ENCODE measurements around the gene ZBTB42.

ZBTB42 gene

DNA sequence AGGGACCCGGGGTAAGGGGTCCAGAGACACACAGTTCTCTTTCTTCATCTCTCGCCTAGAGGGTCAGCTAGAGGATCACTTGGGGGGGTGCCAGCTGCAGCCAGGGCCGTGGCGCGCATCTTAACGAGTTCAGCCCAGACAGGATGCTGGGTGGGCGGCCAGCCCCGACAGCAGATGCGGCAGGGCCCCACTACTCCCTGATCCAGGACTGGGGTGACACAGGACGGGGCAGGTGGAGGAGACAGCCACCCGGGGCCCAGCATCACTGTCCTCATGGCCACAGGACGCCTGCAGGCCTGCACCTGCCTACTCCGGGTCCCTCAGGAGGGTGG, 18.1 kb upstream of the ZBTB42 start:
- DNase-seq (ENCODE audit: low read depth) = no peak

DNA sequence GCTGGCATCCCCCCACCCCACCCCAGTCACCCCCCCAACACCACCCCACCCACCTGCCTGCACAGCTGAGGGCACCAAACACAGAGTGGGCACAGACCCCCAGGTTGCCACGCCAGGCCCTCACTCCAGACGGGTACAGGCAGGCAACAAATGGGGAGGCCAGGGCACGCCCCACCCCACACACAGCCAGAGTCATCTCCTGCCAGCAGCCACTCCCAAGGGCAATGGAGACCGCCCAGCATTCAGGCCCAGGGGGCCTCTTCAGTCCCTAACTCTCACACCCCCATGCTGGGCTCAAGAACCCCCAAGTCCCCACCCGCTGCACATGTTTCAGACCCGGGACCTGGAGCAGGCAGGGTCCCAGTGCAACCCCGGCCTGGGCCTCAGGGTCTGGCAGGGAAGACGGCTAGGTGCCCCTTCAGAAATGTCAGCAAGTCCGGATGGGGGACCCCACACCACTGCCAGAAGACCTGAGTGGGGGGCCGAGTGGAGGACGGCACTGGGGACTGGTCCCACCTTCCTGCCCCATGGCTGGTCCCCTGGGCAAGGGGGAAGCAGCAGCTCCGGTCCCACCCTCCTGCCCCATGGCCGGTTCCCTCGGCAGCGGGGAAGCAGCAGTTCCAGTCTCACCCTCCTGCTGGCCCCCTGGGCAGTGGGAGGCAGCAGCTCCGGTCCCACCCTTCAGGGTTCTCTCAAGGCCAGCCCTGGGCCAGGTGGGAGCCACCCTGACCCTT, 17.2 kb upstream of the ZBTB42 start:
- no peak for DNase-seq (ENCODE audit: low read depth)

DNA sequence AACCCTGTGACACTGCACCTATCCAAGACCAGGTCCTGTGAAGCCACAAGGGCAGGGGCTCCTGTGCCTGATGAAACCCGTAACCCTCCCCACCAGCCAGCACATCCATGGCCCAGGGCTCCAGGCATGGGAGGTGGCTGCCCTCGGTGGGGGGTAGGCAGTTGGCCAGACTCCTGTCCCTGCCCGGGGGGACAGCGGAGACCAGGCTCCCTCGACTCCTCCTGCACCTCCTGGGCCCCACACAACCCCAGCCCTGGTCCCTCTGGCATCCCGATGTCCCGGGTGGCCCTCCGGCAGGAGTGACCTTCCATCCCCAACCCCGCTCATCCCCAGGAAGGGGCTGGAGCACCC, 16.7 kb upstream of the ZBTB42 start:
- DNase-seq (ENCODE audit: low read depth) = no peak

- DNase-seq (ENCODE audit: low read depth) = no peak
Observed at GRCh38 chr14:104784846-104785707, 15.8 kb upstream of the ZBTB42 start.

DNA sequence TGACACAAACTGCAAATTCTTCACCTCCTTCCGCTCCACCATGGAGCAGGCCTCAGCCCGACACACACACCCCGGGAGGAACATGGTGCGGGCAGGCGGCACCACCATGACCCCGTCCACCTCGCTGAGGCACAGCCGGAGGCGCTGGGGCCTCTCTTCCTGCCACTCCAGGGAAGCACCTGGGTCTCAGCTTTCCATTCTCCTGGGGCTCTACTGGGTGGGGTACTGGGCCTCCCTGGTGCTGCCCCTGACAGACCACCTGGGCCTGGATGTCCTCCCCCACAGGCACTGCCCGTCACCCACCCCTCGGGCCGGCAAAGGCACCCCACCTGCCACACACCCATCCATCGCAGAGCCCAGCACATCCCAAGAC, 15.2 kb upstream of the ZBTB42 start:
- no peak for DNase-seq (ENCODE audit: low read depth)

DNA sequence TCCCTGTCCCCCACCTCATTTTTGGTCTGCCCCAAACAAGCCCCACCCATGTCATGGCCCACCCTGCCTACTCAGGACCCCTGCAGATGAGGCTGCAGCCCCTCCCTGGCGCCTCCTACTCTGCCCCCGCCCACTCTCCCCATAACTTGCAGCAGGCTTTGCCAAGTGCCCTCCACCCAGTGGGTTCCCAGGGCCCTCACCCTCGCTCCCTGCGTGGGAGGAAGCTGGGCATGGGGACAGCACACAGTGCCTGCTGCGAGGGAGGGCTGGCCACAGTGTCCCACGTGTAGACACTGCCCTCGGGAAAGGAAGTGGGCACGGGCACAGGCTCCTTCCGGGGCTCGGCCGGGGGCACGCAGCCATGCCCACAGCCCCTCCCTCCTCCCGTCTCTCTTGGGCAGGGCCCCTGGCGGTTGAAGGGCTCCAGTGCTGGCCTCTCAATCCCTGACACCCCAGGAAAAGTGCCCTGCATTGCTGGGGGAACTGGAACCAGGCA, 14.8 kb upstream of the ZBTB42 start:
- DNase-seq (ENCODE audit: low read depth) = no peak

GRCh38 chr14:104786726-104787675, 13.9 kb upstream of the ZBTB42 start:
- DNase-seq (ENCODE audit: low read depth) = no peak

- DNase-seq (ENCODE audit: low read depth) = no peak
Observed at GRCh38 chr14:104787736-104788135, 13.2 kb upstream of the ZBTB42 start.

DNA sequence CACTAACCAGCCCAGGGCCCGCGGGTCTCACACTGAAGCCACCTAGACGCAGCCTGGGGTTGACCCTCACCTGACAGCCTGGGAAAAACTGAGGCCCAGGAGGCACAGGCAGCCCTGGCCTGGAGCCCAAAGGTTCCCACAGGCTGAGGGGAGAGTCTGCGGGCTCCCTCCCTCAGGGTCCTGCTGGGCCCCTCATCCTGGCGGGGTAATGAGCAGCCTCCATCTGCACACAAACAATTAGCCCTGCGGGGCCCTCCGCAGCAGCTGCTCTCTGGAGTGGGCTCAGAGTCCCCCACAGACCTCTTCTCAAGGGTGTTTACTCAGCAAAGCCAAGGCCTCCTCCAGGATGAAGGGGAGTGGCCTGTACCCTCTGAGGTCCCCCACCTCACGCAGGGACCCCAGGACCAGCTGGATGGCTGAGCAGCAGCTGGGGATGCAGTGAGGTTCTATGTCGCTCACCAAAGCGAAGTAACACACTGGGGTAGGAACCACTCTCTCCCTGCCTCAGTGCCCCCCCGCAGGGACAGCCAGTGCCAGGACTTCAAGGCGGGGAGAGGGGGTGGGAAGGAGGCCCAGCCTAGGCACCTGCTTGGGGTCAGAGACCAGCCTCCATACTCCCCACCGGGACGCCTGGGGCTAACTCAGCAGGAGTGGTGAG, 12.6 kb upstream of the ZBTB42 start:
- DNase-seq (ENCODE audit: low read depth) = no peak

DNA sequence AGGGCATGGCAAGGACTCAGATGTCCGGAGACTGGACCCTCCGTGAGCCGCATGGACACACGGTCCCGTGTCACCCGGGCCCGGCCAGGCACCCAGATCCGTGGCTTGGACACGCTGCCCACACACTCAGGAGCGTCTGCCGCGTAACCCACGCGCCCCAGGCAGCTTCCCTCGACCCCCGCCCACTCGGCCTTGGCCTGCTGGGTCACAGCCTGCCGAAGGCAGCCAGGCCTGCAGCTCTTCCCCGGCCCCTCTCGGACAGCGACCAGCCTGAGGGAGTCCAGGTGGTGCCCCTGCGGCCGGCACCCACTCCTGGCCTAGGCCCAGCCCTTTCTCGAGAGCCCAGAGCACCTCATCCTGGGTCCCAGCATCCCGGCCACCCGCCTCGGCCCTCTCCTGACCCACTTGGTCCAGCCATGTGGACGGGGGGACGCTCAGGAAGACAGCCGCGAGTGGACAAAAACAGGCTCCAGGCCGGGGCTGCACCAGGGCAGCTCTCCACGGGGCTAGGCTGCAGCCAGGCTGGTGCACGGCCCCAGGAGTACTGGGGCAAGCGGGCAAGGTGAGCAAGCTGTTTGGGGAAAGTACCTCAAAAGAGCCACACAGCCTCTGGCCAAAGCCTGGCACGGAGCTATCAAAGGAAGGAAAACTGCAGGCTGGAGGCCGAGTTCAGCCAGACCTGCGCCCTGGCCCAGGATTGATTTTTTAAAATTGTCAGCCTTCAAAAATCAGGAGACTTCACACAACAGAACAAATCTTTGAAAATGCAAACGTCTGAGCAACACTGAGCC, 11.8 kb upstream of the ZBTB42 start:
- DNase-seq (ENCODE audit: low read depth) = no peak

GRCh38 chr14:104789752-104790743, 10.9 kb upstream of the ZBTB42 start:
- DNase-seq (ENCODE audit: low read depth) = no peak

GRCh38 chr14:104791425-104791824, 9.5 kb upstream of the ZBTB42 start:
- DNase-seq (ENCODE audit: low read depth) = no peak

DNA sequence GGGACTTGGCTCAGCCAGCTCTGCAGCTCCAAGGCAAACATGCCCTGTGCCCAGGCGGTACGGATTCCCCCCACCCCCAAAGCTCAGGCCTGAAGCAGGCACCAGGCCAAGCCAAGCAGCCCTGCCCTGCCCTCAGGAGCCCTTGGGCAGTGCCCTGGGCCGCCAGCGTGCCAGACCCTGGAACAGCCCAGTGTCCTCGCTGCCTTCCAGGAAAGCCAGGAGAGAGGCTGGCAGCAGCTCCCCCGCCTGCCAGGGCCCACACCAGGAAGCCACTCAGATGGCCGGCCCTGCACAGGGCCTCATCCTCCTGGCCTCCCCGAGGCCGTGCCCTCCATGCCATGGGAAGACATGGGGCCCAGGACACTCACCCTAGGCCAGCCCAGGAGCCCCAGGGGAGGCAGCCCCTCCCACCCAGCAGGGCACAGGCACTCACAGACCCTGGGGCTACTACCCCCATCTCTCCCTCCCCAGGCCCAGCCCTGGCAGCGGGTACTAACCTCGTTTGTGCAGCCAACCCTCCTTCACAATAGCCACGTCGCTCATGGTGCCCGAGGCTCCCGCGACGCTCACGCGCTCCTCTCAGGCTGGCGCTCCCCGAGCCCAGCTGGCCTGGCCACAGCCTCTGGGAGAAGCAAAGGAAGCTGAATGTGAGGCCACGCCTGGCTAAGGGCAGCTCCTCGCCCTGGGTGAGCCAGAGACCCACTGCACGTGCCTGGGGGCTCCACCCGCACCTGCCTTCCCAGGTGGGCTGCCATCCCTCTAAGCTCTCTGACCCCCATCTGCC, 8.6 kb upstream of the ZBTB42 start:
- no peak for DNase-seq (ENCODE audit: low read depth)

GRCh38 chr14:104792945-104793702, 7.8 kb upstream of the ZBTB42 start:
- DNase-seq (ENCODE audit: low read depth) = no peak

- DNase-seq (ENCODE audit: low read depth) = no peak
Observed at GRCh38 chr14:104793703-104793959, 7.3 kb upstream of the ZBTB42 start.

- no peak for DNase-seq (ENCODE audit: low read depth)
Observed at GRCh38 chr14:104794099-104794498, 6.8 kb upstream of the ZBTB42 start.

GRCh38 chr14:104794631-104794992, 6.3 kb upstream of the ZBTB42 start:
- DNase-seq (ENCODE audit: low read depth) = no peak

DNA sequence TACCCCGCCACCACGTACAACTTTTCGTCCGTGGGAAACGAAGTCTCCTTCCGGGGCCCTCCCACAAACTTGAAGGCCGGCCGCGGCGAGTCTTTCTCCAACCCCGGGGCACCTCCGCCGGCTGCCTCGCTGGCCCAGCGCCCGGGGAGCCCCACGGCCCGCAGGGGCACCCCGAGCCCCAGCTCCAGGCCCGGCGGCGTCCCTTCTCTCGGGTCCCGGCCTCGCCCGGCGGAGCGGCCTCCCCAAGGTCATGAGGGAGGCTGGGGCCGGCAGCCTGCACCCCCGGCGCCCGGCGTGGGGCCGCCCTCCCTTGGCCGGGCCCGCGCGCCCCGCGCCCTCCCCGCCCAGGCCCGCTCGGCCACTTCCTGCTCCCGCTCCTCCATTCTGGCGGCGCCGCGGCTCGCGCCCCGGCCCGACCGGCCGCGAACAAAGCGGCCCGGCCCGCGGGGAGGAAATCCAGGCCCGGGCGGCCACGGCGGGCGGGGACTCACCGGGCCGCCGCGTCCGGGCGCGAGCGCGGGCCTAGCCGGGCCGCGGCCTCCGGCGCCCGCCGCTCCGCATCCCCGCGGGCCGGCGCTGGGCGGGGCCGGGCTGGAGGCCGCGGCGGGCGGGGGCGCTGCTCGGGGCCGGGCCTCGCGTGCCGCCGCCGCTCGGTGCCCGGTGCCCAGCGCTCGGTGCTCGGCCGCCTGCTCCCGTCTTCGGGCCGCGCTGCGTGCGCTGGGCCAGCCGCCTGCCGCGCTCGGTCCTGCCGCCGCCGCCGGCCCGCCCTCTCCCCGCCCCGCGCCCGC, 5.7 kb upstream of the ZBTB42 start, which contains the start of gene AKT1:
Gene AKT1 (minus strand): TSS at position 756 of the 788 bp plus-strand sequence. CDS start 3,105 bp downstream, outside the sequence.
- DNase-seq (ENCODE audit: low read depth) = no peak

Data from stromal cell of bone marrow (primary cell).